Measurements from ENCODE around the gene UBE2M. TPM values are rescaled to one million over a fixed set of nuclear protein-coding genes. Genes with fewer than 3 reads are reported as not detected.
A peak's percentile ranks its signal among the peaks of the same experiment; 100 is the strongest.
"Not testable (repeated sequence)": the region's sequence is repeated elsewhere in the genome, so short reads cannot be mapped to it uniquely, and the experiment has no call there.

The UBE2M gene
- total RNA-seq, result 57.4 TPM

DNA sequence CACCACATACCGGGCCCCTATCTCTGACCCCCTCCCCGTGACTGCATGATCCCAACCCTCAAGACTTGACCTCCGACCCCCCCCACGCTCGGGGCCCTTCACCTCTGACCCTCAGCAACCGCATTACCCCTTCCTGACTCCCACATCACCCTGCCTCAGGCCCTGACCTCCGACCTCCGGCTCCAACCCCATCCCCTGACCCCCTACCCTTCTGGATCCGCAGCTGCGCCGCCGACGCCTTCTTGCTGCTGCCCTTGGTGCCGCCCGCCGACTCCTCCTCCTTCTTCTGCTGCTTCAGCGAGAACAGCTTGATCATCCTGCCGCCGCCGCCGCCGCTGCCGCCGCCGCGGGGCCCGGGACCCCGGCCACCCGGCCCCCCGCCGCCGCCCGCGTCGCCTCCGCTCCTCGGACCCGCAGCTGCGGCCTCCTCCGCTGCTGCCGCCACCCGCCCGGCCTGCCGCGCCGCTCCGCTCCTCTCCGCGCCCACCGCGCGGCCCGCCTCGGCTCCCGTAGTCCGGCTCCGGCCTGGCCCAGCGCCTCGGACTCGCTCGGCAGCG lies at the start of gene UBE2M:
Gene UBE2M (minus strand): TSS at position 546 of the 557 bp plus-strand sequence. CDS start 230 bp downstream, at position 316.
- DNase-seq (ENCODE audit: low spot score) (peak; percentile 85), ATAC-seq (no peak)
- intact Hi-C loops (cut with DNase I), result no loop called here

GRCh38 chr19:58607213-58607612 lies 48.8 kb upstream of the UBE2M start:
- DNase-seq (ENCODE audit: low spot score); intact Hi-C loops (cut with DNase I); ATAC-seq: not testable (repeated sequence)

- DNase-seq (ENCODE audit: low spot score); intact Hi-C loops (cut with DNase I); ATAC-seq: not testable (repeated sequence)
These were observed 48.0 kb upstream of the UBE2M start for GRCh38 chr19:58606251-58606896.

- intact Hi-C loops (cut with DNase I), result no loop called here
- DNase-seq (ENCODE audit: low spot score) (no peak), ATAC-seq (no peak)
These were observed 27.8 kb upstream of the UBE2M start for GRCh38 chr19:58586133-58586765.

DNA sequence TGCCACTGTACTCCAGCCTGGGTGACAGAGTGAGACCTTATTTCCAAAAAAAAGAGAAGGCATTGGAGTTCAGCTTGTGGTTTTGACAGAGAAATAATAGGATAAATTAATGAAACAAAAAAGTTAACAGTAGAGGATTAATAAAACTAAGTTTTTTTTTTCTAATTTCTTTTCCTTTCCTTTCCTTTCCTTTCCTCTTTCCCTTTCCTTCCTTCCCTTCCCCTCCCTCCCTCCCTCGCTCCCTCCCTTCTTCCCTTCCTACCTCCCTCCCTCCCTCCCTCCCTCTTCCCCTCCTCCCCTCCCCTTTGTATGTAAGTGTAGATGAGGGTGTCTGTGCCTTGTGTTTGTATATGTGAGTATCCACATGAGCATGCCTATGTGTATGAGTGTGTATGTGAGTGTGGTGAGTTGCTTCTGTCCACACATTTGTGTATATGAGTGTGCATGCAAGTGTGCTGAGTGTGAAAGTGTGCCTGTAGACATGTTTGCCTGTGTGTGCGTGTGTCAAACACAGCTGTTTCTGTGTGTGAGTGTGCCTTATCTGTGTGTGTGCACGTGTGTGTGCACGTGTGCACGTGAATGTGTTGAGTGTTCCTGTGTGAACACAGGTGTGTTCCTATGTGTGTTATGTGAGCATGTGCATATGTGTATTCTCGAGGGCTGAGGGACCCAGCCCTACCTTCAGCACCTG lies 27.2 kb upstream of the UBE2M start:
- no peak for DNase-seq (ENCODE audit: low spot score)
- ATAC-seq, result no peak
- intact Hi-C loops (cut with DNase I), result no loop called here

- DNase-seq (ENCODE audit: low spot score), result no peak
- ATAC-seq, result no peak
- intact Hi-C loops (cut with DNase I), result no loop called here
These were observed 26.4 kb upstream of the UBE2M start for GRCh38 chr19:58584498-58585441.

DNA sequence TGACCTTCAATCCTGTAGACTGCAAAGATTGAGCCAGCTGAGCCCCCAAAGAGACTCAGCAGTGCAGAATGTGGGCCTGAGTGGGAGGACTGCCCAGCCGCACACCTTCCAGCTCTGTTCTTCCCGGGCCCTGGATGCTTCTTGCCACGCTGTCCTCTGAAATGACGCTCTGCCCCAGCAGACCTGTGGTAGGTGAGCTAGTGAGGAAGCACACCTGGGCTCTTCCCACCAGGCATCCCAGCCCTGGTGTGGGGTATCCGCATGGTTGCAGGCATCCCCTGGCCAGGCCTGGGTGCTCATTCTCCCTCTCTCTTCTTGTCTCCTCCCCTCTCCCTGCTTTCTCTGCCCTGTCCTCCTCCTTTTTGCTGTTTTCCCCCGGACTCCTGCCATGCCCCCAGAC lies 24.6 kb upstream of the UBE2M start:
- ATAC-seq (no peak), DNase-seq (ENCODE audit: low spot score) (no peak)
- intact Hi-C loops (cut with DNase I), result no loop called here

- DNase-seq (ENCODE audit: low spot score), result peak; percentile 95
- ATAC-seq, result peak; percentile 95
- intact Hi-C loops (cut with DNase I), result no loop called here
These were observed 23.1 kb upstream of the UBE2M start for GRCh38 chr19:58581227-58582141.

DNA sequence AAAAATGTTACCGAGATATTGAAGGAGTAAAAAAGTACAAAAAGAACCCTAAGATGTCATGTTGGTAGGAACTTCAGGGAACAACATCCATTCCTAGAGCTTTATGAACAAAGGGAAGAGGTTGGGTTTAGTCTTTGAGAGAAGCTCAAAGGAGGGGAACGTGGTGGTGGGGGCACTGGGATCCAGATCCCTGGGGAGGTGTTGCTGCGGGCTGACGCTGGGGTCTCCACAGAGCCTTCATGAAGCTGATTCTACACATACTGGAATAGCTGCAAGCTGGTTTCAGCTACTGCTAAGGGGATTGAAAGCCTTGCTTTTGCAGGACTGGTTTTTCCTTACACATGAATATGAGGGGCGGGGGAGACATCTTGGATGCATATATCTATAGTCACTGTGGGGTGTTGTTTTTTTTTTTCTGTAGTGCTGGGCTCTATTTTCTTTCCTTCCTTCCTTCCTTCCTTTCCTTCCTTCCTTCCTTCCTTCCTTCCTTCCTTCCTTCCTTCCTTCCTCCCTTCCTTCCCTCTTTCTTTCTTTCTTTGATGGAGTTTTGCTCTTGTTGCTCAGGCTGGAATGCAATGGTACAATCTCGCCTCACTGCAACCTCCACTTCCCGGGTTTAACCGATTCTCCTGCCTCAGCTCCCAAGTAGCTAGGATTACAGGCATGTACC lies 21.2 kb upstream of the UBE2M start:
- DNase-seq (ENCODE audit: low spot score) (no peak), ATAC-seq (no peak)
- intact Hi-C loops (cut with DNase I), result no loop called here

DNA sequence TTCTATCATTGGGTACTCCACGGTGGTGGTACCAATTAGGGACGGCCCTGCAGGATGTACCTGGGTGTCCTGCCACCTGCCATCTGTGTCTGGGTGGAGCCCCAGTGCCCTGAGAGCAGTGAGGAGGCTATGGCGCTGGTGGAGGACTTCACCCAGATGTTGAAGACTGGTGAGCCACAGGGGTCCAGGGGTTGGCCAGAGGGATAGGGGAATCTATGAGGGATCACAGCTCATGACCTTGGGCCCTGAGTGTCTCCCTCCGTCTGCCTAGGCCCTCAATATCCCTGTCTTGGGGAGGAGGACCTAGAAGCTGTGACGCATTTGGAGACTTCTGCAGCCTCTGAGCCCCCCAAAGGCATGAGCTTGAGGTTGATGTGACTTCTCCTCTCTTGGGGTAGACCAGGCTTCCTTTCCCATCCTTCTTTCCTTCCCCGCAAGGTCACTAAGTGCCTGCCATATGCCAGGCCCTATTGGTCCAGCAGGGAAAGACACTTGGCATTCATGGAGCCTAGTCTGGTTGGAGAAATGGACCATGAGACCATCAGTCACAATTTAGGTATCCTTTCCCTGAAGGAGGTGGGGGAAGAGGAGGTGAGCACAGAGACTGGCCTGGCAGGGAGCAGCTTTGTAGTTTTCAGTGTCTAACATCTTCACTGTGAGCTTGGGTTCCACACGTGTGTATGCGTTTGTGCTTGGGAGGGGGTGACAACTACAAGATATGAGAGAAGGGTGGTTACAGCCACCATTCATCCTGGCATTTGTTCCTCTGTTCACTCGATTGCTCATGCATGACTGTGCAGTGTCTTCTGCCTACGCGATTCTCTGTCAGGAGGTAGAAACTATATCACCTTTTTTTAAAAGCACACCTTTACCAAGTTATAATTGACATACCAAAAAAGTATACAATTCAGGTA lies 19.9 kb upstream of the UBE2M start:
- ATAC-seq, result no peak
- intact Hi-C loops (cut with DNase I), result no loop called here
- no peak for DNase-seq (ENCODE audit: low spot score)

GRCh38 chr19:58577581-58577980 lies 19.2 kb upstream of the UBE2M start:
- intact Hi-C loops (cut with DNase I); ATAC-seq; DNase-seq (ENCODE audit: low spot score): not testable (repeated sequence)

DNA sequence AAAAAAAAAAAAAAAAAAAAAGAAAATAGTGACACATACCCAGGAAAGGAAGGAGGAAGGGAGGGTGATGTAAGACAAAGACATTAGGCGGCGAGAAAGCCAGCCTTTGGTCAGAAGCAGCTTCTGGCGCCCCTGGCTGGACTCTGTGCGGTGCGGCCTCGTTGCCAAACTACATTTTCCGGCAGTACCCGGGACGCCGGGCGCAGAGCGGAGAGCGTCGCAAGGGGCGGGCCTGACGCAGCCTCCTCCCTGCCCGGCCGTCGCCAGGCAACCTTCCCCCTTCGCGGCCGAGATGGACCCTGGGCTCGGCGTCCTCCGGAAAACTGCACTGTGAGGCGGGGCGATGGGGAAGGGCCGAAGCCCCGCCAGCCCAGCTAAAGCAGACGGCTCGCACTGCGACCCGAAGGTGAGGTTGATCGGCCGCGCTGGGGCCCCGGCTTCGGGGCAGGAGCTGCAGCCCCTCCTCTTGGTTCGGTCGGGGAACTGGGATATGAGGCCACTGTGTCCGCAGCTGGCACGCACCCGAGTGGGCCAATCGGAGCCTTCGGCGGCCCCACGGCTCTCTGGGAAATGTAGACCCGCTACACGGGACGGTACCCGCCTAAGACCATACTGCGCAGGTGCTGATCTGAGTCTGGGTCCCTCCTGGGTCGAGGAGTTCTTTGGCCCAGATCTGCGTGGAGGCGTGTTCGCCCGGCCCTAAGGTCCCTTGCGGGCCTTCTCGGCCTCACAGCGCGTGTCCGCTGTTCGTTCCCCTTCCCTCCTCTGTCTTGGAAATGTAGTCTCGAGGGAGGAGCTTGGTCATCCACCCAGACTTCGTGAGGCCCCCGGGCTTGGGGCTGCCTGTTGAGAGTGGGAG lies 17.0 kb upstream of the UBE2M start:
- DNase-seq (ENCODE audit: low spot score) (peak; percentile 93), ATAC-seq (peak; percentile 77)
- intact Hi-C loops (cut with DNase I), result no loop called here

GRCh38 chr19:58573658-58574164 lies 15.3 kb upstream of the UBE2M start:
- intact Hi-C loops (cut with DNase I), result no loop called here
- DNase-seq (ENCODE audit: low spot score), result no peak
- no peak for ATAC-seq

DNA sequence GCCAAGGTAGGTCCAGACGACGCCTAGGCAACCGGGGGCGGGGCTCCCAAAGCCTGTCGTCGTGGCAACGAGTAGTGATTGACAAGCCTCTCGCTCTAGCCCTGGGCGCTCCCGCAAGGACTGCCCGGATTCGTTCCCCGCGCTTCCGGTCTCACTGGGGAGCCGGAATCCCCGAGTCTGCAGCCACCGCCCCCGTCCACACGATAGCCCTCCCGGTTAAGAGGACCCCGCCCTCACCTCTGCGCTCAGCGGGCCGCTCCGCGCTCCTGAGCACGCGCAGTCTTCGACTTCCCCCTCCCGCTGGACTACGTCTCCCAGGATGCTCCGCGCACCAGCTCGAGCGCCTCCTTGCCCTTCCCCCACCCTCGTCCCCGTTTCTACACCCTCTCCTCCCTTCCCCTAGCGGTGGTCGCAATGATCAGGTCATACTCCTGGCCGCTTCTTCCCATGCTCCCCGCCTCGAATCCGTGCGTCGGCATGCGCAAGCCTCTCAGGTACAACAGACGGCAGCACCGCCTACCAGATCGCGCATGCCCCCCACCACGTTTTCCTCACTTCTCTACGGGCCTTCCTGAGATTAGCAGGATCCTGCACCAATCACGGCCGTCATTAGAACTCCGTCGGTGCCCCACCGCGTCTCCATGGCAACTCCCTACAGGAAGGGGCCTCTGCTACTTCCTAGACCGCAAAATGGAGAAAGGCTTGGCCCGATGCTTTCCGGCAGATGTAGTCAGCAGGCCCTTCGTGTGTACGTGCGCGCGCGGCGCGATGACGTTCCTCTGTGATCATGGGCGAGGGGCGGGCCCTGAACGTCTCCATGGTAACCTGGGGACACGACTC lies 14.6 kb upstream of the UBE2M start, which contains the start of gene MZF1:
Gene MZF1 (minus strand): TSS at position 518 of the 840 bp plus-strand sequence. CDS start 1,946 bp downstream, outside the sequence.
- DNase-seq (ENCODE audit: low spot score), result peak; percentile 100
- ATAC-seq, result peak; percentile 87
- intact Hi-C loops (cut with DNase I), result no loop called here
